Measurements from ENCODE around the gene C4orf17. TPM values are rescaled to one million over a fixed set of nuclear protein-coding genes. Genes with fewer than 3 reads are reported as not detected.

C4orf17 gene
- total RNA-seq, 1 experiment from 2014 or later = not detected

Other genes with a start within 250 kb of the C4orf17 start
- gene ADH1A, start 220.0 kb upstream of the C4orf17 start, total RNA-seq (2014; rRNA removed; shearing (Covaris generic)) = not detected in 2 replicates
- not detected in 2 replicates for gene ADH1B, start 189.6 kb upstream of the C4orf17 start, total RNA-seq (2014; rRNA removed; shearing (Covaris generic))
- not detected in 2 replicates for gene ADH1C, start 158.3 kb upstream of the C4orf17 start, total RNA-seq (2014; rRNA removed; shearing (Covaris generic))
- gene ADH7, start 75.7 kb upstream of the C4orf17 start, total RNA-seq (2014; rRNA removed; shearing (Covaris generic)) = not detected in 2 replicates
- 3.5 and 12.1 TPM in 2 replicates for gene TRMT10A, start 53.0 kb downstream of the C4orf17 start, total RNA-seq (2014; rRNA removed; shearing (Covaris generic))
- 0.11 TPM in 1 of 2 replicates, not detected in the other for gene MTTP, start 63.8 kb downstream of the C4orf17 start, total RNA-seq (2014; rRNA removed; shearing (Covaris generic))
- gene C4orf54, start 146.8 kb downstream of the C4orf17 start, total RNA-seq (2014; rRNA removed; shearing (Covaris generic)) = 0.25 and 0.63 TPM in 2 replicates

Data from SJSA1 (cell line).